Measurements from ENCODE around the gene SLC12A6.
A peak's percentile ranks its signal among the peaks of the same experiment; 100 is the strongest.

SLC12A6 gene

DNA sequence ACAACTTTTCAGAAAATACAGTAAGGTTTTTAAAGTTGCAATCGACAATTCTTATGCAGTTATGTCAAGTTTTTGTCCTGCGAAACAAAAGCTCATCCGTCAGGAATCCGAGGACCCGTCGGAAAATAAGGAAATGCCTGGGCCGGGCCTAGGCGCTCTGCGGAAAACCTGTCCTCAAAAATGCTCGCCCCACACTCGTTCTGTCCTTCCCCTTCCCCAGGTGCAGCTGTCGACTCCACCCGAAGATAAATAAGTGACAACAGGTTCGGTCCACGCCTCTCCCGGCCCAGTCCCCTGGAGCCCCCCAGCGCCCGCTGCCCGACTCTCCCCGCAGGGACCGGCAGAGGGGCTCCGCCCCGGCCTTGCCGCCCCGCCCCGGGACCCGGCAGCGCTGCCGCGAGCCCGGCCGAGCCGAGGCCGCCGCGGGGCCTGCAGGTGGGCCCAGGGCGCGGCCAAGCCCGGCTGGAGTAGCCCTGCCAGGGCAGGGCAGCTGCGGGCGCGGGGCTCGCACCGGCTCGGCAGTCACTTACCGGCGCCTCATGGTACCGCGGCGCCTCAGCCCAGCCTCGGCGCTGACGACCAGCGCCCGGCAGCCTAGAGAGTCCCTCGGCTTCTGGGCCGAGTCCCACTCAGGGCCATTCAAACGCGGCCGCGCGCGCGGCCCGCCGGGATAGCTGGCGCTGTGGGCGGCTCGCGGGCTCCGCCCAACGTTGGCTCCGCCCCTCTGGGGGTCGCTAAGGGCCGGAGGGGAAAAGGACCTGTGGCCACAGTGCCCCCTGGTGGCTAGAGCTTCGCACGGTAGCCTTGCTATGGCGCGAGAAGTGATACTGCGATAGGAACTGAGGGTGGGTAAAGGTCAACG, 127.9 kb downstream of the SLC12A6 start, which contains the start of gene KATNBL1:
Gene KATNBL1 (minus strand): TSS at position 676 of the 862 bp plus-strand sequence. CDS start 46,420 bp downstream, outside the sequence.
- WGBS (ENCODE audit: extremely low coverage, insufficient coverage, insufficient read length): no CpG with 5 or more reads among the region's 81 CpGs
- Histone ChIP-seq H2BK12ac (ENCODE audit: low read length) (no peak within 1 kb of the TSS), H3K18ac (ENCODE audit: low read length) (peak within 1 kb of the TSS; percentile 91), H2AFZ (ENCODE audit: insufficient read depth, low read length, poor library complexity) (peak within 1 kb of the TSS; percentile 92), H3K9ac (ENCODE audit: low read length) (peak within 1 kb of the TSS; percentile 94), H4K8ac (ENCODE audit: low read depth, low read length) (peak within 1 kb of the TSS; percentile 98), H3K79me1 (ENCODE audit: low read length) (peaks cover 3% of the 10 kb centered on the region), H3K36me3 (ENCODE audit: control insufficient read depth in 1 of 2, insufficient read depth in 2 of 2, low read length in 2 of 2) (peaks cover 0 to 2% of the 10 kb centered on the region in 2 experiments), H4K12ac (ENCODE audit: low read depth, low read length) (peak within 1 kb of the TSS; percentile 81), H3K27me3 (ENCODE audit: insufficient read depth, low read length) (no peaks in the 10 kb centered on the region), H3K4me3 (ENCODE audit: low read depth, low read length) (peak within 1 kb of the TSS; percentile 91), H3K9me3 (ENCODE audit: insufficient read depth, low read depth, low read length) (no peaks in the 10 kb centered on the region), H3K4me1 (ENCODE audit: control insufficient read depth in 1 of 2, insufficient read depth in 2 of 2, low read length in 2 of 2) (peaks cover 2 to 3% of the 10 kb centered on the region in 2 experiments), H2BK120ac (ENCODE audit: insufficient read depth, low read length, poor library complexity) (peak within 1 kb of the TSS; percentile 92), H3K79me2 (ENCODE audit: control insufficient read depth, insufficient read depth, low read length, poor library complexity) (peaks cover 9% of the 10 kb centered on the region), H2AK5ac (ENCODE audit: low read length) (no peak within 1 kb of the TSS), H3K23ac (ENCODE audit: low read length) (no peak within 1 kb of the TSS), H3K4me2 (ENCODE audit: low read length) (peak within 1 kb of the TSS; percentile 76), H4K91ac (ENCODE audit: low read depth, low read length) (peak within 1 kb of the TSS; percentile 94), H2BK5ac (ENCODE audit: low read depth, low read length, poor library complexity) (peak within 1 kb of the TSS; percentile 93), H3K4ac (ENCODE audit: low read depth, low read length) (peak within 1 kb of the TSS; percentile 76), H3K27ac (ENCODE audit: low read depth, low read length) (peak within 1 kb of the TSS; percentile 97), H3K14ac (ENCODE audit: low read length) (peak within 1 kb of the TSS; percentile 94)
- peak; percentile 96 to 99 for DNase-seq

DNA sequence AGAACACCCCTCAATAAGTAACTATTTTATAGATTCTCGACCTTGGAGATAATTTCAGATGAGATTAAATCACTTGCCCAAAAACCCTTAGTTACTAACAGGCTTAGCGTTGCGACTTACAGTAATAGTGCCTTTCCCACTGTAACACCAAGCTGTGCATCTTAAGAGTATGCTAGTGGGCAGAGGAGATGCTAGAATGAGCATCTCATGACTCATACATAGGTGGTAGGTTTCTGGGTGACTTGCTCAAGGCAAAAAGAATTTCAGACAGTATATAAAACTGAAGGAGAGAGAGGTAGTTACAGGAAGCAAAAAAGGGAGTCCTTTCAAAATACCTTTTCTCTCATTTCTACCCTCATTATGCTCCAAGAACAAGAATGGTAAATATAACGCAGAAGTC, 131.6 kb downstream of the SLC12A6 start:
- WGBS (ENCODE audit: extremely low coverage, insufficient coverage, insufficient read length): no CpG with 5 or more reads among the region's 4 CpGs
- H4K12ac ChIP-seq (ENCODE audit: low read depth, low read length): no peak overlapping the region
- peaks cover 2 to 3% of the 10 kb centered on the region in 2 experiments for H3K36me3 ChIP-seq (ENCODE audit: control insufficient read depth in 1 of 2, insufficient read depth in 2 of 2, low read length in 2 of 2)
- no peak overlapping the region for H2BK12ac ChIP-seq (ENCODE audit: low read length)
- H4K91ac ChIP-seq (ENCODE audit: low read depth, low read length): no peak overlapping the region
- no peak overlapping the region for H2AK5ac ChIP-seq (ENCODE audit: low read length)
- no peak for DNase-seq
- no peak overlapping the region for H3K23ac ChIP-seq (ENCODE audit: low read length)
- no peak overlapping the region for H4K8ac ChIP-seq (ENCODE audit: low read depth, low read length)
- H3K4me1 ChIP-seq (ENCODE audit: control insufficient read depth in 1 of 2, insufficient read depth in 2 of 2, low read length in 2 of 2): peaks cover 0 to 2% of the 10 kb centered on the region in 2 experiments
- H3K4ac ChIP-seq (ENCODE audit: low read depth, low read length): peak overlapping the region; percentile 67
- no peak overlapping the region for H3K4me2 ChIP-seq (ENCODE audit: low read length)
- no peak overlapping the region for H3K9ac ChIP-seq (ENCODE audit: low read length)
- peaks cover 3% of the 10 kb centered on the region for H3K79me1 ChIP-seq (ENCODE audit: low read length)
- H3K18ac ChIP-seq (ENCODE audit: low read length): no peak overlapping the region
- H3K4me3 ChIP-seq (ENCODE audit: low read depth, low read length): no peak overlapping the region
- no peaks in the 10 kb centered on the region for H3K27me3 ChIP-seq (ENCODE audit: insufficient read depth, low read length)
- no peak overlapping the region for H2BK120ac ChIP-seq (ENCODE audit: insufficient read depth, low read length, poor library complexity)
- H2BK5ac ChIP-seq (ENCODE audit: low read depth, low read length, poor library complexity): no peak overlapping the region
- no peak overlapping the region for H2AFZ ChIP-seq (ENCODE audit: insufficient read depth, low read length, poor library complexity)
- H3K27ac ChIP-seq (ENCODE audit: low read depth, low read length): no peak overlapping the region
- peaks cover 9% of the 10 kb centered on the region for H3K79me2 ChIP-seq (ENCODE audit: control insufficient read depth, insufficient read depth, low read length, poor library complexity)
- no peaks in the 10 kb centered on the region for H3K9me3 ChIP-seq (ENCODE audit: insufficient read depth, low read depth, low read length)
- H3K14ac ChIP-seq (ENCODE audit: low read length): no peak overlapping the region

DNA sequence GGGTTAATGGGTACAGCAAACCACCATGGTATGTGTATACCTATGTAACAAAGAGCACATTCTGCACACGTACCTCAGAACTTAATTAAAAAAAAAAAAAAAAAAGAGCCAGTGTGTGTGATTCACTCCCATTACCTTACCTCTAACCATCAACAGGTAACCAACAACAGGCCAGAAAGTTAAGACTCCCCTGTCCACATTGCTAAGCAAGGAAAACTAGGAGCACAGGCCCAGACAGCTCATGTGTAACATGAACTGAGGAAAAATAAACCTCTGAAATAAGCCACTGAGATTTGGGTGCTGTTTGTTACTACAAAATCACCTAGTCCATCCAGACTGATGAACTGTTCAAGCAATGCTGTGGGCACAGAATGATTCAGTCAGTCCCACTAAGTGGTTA, 133.6 kb downstream of the SLC12A6 start:
- H4K8ac ChIP-seq (ENCODE audit: low read depth, low read length): no peak overlapping the region
- H3K27me3 ChIP-seq (ENCODE audit: insufficient read depth, low read length): no peaks in the 10 kb centered on the region
- no peaks in the 10 kb centered on the region for H3K9me3 ChIP-seq (ENCODE audit: insufficient read depth, low read depth, low read length)
- WGBS (ENCODE audit: extremely low coverage, insufficient coverage, insufficient read length): no CpG with 5 or more reads among the region's 1 CpG
- peaks cover 6% of the 10 kb centered on the region for H3K79me2 ChIP-seq (ENCODE audit: control insufficient read depth, insufficient read depth, low read length, poor library complexity)
- no peak overlapping the region for H3K4me2 ChIP-seq (ENCODE audit: low read length)
- no peak overlapping the region for H3K18ac ChIP-seq (ENCODE audit: low read length)
- H2BK12ac ChIP-seq (ENCODE audit: low read length): no peak overlapping the region
- no peak overlapping the region for H3K4me3 ChIP-seq (ENCODE audit: low read depth, low read length)
- peak overlapping the region; percentile 94 for H3K4ac ChIP-seq (ENCODE audit: low read depth, low read length)
- H4K12ac ChIP-seq (ENCODE audit: low read depth, low read length): no peak overlapping the region
- H3K14ac ChIP-seq (ENCODE audit: low read length): no peak overlapping the region
- peaks cover 0 to 2% of the 10 kb centered on the region in 2 experiments for H3K4me1 ChIP-seq (ENCODE audit: control insufficient read depth in 1 of 2, insufficient read depth in 2 of 2, low read length in 2 of 2)
- no peak overlapping the region for H3K27ac ChIP-seq (ENCODE audit: low read depth, low read length)
- no peak overlapping the region for H2AK5ac ChIP-seq (ENCODE audit: low read length)
- H3K36me3 ChIP-seq (ENCODE audit: control insufficient read depth in 1 of 2, insufficient read depth in 2 of 2, low read length in 2 of 2): peaks cover 8 to 9% of the 10 kb centered on the region in 2 experiments
- H2BK5ac ChIP-seq (ENCODE audit: low read depth, low read length, poor library complexity): no peak overlapping the region
- no peak overlapping the region for H2AFZ ChIP-seq (ENCODE audit: insufficient read depth, low read length, poor library complexity)
- no peak overlapping the region for H4K91ac ChIP-seq (ENCODE audit: low read depth, low read length)
- H3K9ac ChIP-seq (ENCODE audit: low read length): no peak overlapping the region
- no peak overlapping the region for H2BK120ac ChIP-seq (ENCODE audit: insufficient read depth, low read length, poor library complexity)
- H3K23ac ChIP-seq (ENCODE audit: low read length): no peak overlapping the region
- DNase-seq: no peak
- H3K79me1 ChIP-seq (ENCODE audit: low read length): no peaks in the 10 kb centered on the region

- Histone ChIP-seq H3K4me3 (ENCODE audit: low read depth, low read length) (no peak overlapping the region), H3K4ac (ENCODE audit: low read depth, low read length) (peak overlapping the region; percentile 9), H2BK12ac (ENCODE audit: low read length) (no peak overlapping the region), H3K79me2 (ENCODE audit: control insufficient read depth, insufficient read depth, low read length, poor library complexity) (peaks cover 6% of the 10 kb centered on the region), H3K18ac (ENCODE audit: low read length) (no peak overlapping the region), H3K79me1 (ENCODE audit: low read length) (no peaks in the 10 kb centered on the region), H4K8ac (ENCODE audit: low read depth, low read length) (no peak overlapping the region), H3K36me3 (ENCODE audit: control insufficient read depth in 1 of 2, insufficient read depth in 2 of 2, low read length in 2 of 2) (peaks cover 9% of the 10 kb centered on the region in 2 experiments), H2AFZ (ENCODE audit: insufficient read depth, low read length, poor library complexity) (no peak overlapping the region), H4K91ac (ENCODE audit: low read depth, low read length) (no peak overlapping the region), H2AK5ac (ENCODE audit: low read length) (no peak overlapping the region), H3K9ac (ENCODE audit: low read length) (no peak overlapping the region), H3K27me3 (ENCODE audit: insufficient read depth, low read length) (no peaks in the 10 kb centered on the region), H3K4me1 (ENCODE audit: control insufficient read depth in 1 of 2, insufficient read depth in 2 of 2, low read length in 2 of 2) (peaks cover 0 to 2% of the 10 kb centered on the region in 2 experiments), H3K4me2 (ENCODE audit: low read length) (no peak overlapping the region), H3K23ac (ENCODE audit: low read length) (no peak overlapping the region), H4K12ac (ENCODE audit: low read depth, low read length) (no peak overlapping the region), H3K9me3 (ENCODE audit: insufficient read depth, low read depth, low read length) (no peaks in the 10 kb centered on the region), H3K14ac (ENCODE audit: low read length) (no peak overlapping the region), H3K27ac (ENCODE audit: low read depth, low read length) (no peak overlapping the region), H2BK120ac (ENCODE audit: insufficient read depth, low read length, poor library complexity) (no peak overlapping the region), H2BK5ac (ENCODE audit: low read depth, low read length, poor library complexity) (no peak overlapping the region)
- WGBS (ENCODE audit: extremely low coverage, insufficient coverage, insufficient read length): no CpG with 5 or more reads among the region's 1 CpG
- DNase-seq: no peak
These were observed 134.3 kb downstream of the SLC12A6 start for GRCh38 chr15:34203305-34203704.
